Stimulated activated CD8-positive, alpha-beta memory T cell treated with anti-CD3 and anti-CD28 coated beads, Interleukin-15, amount 100 ng/mL, for 4 hours (primary cell): Measurements from ENCODE around the gene ZNF600.
"Not testable (repeated sequence)": the region's sequence is repeated elsewhere in the genome, so short reads cannot be mapped to it uniquely, and the experiment has no call there.

Source experiments
- DNase-seq, 2 donors: peaks; one replicate each; pipeline ENCODE4 v3.0.0-alpha.2; 2020; ENCODE audit warnings: low read depth in 2 of 2

The ZNF600 gene

DNA sequence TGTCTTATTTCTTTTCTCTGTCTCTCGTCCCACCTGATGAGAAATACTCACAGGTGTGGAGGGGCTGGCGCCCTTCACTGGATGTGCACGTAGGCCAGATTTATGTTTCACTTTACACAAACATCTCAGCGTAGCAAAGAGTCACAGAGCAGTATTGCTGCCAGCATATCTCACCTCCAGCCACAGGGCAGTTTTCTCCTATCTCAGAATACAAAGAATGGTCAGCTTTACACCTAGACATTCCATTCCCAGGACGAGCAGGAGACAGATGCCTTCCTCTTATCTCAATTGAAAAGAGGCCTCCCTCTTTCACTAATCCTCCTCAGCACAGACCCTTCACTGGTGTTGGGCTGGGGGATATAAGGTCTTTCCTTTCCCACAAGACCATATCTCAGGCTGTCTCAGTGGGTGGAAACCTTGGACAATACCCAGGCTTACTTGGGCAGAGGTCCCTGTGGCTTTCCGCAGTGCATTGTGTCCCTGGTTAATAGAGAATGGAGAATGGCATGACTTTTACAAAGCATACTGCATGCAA, 44.6 kb downstream of the ZNF600 start:
- no peak for DNase-seq

GRCh38 chr19:52741371-52741770, 45.2 kb downstream of the ZNF600 start:
- DNase-seq = not testable (repeated sequence)

DNA sequence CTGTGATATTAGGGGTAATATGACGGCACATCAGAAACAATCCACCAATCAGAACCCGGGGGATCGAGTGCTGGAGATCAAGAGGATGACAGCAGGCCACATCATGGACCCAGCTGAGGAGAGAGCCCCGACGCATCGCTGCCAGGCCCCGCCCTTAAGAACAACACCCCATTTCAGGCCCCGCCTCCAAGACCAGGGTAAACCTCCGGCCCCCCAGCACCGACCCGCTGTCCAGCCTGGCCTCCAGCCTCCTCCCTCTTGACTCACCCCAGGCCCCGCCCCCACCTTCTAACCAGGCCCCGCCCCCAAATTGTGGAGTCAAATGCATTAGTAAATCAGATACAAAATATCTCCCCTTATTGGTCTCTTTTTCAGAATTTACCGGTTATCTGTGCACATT, 47.0 kb downstream of the ZNF600 start:
- DNase-seq = no peak

GRCh38 chr19:52735734-52736133, 50.9 kb downstream of the ZNF600 start:
- no peak for DNase-seq

DNA sequence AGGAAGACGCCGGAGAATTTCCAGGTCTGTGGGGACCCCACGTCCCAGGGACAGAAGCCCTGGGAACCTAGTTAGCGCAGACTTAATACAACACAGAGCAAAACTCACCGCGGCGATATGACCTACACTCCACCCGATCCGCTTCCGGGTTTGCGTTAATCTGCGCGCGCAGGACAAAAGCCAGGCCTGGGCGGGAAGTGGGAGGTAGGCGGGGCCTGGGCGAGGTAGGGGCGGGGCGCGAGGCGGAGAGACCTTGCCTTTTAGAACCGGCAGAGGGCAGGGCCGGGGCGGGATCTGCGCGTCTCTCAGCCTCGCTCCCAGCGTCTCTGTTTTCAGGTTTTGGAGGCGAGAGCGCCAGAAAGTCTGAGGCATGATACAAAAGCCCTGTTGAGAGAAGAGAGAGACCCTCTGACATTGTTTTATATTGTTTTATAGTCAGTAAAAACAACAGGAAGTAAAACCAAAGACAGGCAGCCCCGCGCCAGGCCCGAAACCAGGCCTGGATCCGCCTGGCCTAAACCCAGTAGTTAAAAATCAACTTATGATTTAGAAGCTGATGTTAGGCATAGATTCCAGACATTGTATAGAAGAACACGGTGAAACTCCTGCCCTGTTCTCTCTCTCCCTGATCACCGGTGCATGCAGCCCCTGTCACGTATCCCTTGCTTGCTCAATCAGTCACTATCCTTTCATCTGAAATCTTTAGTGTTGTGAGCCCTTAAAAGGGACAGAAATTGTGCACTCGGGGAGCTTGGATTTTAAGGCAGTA, 51.5 kb downstream of the ZNF600 start, which contains the start of gene ZNF611:
ZNF611 (minus strand) TSS at position 152 of the 769 bp plus-strand sequence. CDS start 19,150 bp downstream, outside the sequence.
- peak; percentile 96 to 97 for DNase-seq

DNA sequence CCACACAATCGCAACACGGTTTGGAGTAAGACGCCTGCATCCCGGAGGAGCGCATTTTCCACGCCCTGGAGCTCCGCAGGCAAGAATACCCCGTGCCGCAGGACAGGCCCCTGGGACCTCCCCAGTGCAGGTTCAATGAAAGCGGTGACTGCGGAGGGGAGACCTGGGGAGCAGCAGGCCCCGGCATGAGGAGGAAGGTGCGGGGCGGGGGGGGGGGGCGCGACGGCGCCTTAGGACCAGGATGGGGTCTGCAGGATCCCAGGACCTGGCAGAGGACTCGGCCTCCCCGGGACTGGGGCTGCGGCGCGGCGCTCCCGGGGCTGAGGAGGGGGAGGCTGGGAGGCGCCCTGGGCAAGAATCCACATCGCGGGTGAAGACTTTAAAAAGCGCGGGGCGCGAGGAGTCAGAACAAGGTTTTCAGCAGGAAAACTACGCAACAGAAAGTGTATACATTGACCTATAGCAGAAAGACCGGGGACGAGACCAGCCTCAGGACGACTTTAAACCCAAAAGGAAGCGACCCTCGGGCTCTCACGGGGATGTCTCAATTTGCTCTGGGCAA, 52.2 kb downstream of the ZNF600 start:
- DNase-seq = no peak

- not testable (repeated sequence) for DNase-seq
These were observed 60.5 kb downstream of the ZNF600 start for GRCh38 chr19:52726051-52726450.

DNA sequence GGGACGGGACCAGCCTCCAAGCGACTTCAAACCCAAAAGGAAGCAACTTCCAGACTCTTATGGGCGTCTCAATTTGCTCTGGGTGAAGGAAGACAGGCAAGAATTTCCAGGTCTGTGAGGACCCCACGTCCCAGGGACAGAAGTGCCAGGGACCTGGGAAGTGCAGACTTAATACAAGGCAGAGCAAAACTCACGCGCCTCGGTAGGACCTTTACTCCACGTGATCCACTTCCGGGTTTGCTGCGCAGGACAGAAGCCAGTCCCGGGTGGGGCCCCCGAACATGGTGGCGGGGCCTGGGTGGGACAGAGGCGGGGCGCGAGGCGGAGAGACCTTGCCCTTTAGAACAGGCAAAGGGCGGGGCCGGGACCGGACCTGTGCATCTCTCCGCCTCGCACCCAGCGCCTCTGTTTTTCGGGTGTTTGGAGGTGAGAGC, 61.0 kb downstream of the ZNF600 start:
- no peak for DNase-seq

DNA sequence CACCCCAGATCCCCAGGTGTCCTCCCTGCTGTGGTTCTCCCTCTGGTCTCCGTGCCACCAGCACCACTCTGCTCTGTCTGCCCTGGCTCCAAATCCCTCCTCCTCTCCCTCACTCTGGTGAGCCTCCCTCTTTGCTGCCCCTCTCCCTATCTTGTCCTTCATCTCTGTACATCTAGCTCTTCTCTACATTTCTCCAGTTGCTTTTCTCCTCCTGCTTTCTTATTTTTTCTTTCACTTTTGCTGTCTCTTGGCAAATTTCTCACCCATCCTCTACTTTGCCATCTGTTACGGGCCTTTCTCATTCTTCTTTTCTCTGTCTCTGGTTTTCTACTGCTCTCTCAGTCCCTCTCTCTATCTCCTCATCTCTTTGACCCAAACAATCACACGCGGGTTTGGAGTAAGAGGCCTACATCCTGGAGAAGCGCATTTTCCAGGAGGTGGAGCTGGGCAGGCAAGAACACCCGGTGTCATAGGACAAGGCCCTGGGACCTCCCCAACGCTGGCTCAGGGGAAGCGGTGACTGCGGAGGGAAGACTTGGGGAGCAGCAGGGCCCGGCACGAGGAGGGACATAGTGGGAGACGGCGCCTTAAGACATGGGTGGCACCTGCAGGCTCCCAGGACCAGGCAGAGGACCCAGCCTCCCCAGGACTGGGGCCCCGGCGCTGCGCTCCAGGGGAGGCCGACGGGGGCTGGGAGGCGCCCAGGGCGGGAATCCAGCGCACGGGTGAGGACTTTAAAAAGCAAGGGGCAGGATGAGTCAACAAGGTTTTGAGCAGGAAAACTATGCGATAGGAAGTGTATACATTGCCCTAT, 61.7 kb downstream of the ZNF600 start:
- no peak for DNase-seq

GRCh38 chr19:52723907-52724598, 62.5 kb downstream of the ZNF600 start:
- not testable (repeated sequence) for DNase-seq

DNA sequence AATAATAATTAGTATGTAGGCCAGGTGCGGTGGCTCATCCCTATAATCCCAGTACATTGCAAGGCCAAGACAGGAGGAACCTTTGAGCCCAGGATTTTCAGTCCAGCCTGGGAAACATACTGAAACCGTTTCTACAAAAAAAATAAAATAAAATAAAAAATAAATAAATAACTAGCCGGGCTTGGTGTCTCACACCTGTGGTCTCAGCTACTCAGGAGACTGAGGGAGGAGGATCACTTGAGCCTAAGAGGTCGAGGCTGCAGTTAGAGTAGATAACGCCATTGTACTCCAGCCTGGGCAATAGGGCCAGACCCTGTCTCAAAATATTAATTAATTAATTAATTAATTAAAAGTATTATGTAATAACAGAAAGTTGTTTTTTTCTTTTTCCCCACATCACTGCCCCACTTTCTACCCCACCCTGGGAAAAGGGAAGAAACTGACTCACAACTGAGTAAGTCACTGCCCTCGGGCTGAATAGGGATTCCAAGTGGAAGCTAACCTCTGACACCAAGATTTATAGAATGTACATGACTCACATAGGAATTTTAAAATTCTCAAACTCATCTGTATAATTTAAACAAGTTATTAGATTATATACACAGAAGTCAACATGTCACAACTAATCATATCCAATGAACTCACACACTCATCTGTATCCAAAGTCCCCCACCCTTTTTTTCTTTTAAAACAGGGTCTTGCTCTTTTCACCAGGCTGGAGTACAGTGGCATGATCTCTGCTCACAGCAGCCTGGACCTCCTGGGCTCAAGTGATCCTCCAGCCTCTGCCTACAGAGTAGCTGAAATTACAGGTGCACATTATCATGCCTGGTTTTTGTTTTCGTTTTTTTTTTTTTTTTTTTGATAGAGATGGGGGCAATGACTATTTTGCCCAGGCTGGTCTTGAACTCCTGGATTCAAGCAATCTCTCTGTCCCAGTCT, 64.3 kb downstream of the ZNF600 start:
- DNase-seq = no peak

DNA sequence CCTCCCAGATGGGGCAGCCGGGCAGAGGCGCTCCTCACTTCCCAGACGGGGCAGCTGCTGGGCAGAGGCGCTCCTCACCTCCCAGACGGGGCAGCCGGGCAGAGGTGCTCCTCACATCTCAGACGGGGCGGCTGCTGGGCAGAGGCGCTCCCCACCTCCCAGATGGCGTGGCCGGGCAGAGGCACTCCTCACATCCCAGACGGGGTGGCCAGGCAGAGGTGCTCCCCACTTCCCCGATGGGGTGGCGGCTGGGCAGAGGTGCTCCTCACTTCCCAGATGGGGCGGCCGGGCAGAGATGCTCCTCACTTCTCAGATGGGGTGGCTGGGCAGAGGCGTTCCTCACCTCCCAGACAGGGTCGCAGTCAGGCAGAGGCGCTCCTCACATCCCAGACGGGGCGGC, 66.0 kb downstream of the ZNF600 start:
- not testable (repeated sequence) for DNase-seq

DNA sequence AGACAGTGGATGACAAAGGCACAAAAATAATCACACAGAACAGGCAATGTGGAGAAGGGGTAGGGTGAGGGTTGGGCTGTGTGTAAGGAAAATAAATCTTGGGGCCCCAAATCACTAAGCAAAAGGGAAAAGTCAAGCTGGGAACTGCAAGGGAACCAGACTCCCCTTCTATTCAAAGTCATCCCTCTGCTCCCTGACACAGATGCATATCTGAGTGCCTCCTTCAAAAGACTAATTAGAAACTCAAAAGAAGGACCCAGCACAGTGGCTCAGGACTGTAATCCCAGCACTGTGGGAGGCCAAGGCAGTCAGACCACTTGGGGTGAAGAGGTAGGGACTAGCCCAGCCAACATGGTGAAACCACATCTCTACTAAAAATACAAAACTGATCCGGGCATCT, 70.1 kb downstream of the ZNF600 start:
- no peak for DNase-seq

DNA sequence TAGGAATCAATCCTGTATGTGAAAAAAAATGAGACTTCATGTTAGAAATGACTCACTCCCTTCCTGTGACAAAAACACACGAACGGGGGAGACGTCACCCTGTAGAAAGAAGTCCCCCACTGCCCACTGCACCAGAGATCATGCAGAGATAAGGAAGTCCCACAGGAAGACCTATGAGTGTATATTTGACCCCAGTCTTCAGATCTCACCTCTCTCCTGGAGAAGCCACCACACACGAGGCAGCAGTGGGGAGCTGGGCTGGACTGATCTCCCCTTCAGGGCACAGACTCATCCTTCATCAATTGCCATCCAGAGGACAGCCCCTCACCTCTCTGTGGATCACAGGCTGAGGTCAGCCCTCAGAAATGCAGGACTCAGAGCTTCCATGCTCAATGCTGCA, 70.7 kb downstream of the ZNF600 start:
- peak in 1 of 2 donors; percentile 15 for DNase-seq

DNA sequence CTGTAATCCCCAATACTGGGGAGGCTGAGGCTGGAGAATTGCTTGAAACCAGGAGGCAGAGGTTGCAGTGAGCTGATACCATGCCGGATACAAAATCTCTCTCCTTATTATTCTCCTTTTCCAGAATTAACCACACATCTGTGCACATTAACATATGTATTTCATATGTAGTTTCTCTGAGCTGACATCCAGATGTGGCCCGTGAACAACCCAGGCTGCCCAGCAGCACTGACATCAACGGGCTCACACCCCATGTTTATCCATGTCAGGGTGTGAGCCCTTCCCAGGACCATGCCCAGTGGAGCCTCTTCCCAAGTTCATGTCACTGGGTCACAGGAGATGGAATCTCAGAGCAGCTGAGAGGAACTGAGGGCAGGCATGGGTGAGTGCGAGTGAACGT, 71.3 kb downstream of the ZNF600 start:
- DNase-seq = not testable (repeated sequence)
